ENCODE measurements around the gene MBD6. TPM values are rescaled to one million over a fixed set of nuclear protein-coding genes. Genes with fewer than 3 reads are reported as not detected.

MBD6 gene
- total RNA-seq, 1 donor from 2014 or later = 85.8 TPM

GRCh38 chr12:57571926-57572762, 49.5 kb downstream of the MBD6 start:
- no peaks in the 10 kb centered on the region for H3K36me3 ChIP-seq
- no peaks in the 10 kb centered on the region for H3K9me3 ChIP-seq
- no peaks in the 10 kb centered on the region for H3K27me3 ChIP-seq
- TF ChIP-seq, protein P1, sequence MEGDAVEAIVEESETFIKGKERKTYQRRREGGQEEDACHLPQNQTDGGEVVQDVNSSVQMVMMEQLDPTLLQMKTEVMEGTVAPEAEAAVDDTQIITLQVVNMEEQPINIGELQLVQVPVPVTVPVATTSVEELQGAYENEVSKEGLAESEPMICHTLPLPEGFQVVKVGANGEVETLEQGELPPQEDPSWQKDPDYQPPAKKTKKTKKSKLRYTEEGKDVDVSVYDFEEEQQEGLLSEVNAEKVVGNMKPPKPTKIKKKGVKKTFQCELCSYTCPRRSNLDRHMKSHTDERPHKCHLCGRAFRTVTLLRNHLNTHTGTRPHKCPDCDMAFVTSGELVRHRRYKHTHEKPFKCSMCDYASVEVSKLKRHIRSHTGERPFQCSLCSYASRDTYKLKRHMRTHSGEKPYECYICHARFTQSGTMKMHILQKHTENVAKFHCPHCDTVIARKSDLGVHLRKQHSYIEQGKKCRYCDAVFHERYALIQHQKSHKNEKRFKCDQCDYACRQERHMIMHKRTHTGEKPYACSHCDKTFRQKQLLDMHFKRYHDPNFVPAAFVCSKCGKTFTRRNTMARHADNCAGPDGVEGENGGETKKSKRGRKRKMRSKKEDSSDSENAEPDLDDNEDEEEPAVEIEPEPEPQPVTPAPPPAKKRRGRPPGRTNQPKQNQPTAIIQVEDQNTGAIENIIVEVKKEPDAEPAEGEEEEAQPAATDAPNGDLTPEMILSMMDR (IDR thresholded peaks at IDR 0.05) = no peak
- intact Hi-C loops (cut with DNase I) = no loop called here
- no peak overlapping the region for H3K27ac ChIP-seq
- ATAC-seq (no peak), DNase-seq (no peak)
- no peak overlapping the region for H3K4me3 ChIP-seq
- H3K4me1 ChIP-seq = no peaks in the 10 kb centered on the region

DNA sequence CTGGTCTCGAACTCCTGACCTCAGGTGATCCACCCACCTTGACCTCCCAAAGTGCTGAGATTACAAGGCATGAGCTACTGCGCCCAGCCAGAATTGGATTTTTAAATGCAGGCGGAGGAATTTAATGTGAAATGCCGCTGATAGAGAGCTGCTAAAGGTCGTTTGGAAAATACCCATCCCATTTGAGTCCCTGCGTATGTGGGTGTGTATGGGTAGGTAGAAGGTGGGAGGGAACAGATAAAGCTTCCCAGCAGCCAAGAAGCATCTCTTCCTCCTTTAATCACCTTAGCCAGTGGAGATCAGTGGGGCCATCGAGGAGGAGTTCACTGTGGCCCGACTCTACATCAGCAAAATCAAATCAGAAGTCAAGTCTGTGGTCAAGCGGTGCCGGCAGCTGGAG, 52.2 kb downstream of the MBD6 start:
- H3K4me3 ChIP-seq = no peak overlapping the region
- H3K9me3 ChIP-seq = no peaks in the 10 kb centered on the region
- no peaks in the 10 kb centered on the region for H3K4me1 ChIP-seq
- TF ChIP-seq, protein P1 (IDR thresholded peaks at IDR 0.05) = no peak
- H3K27ac ChIP-seq = no peak overlapping the region
- intact Hi-C loops (cut with DNase I) = no loop called here
- no peak for ATAC-seq
- no peak for DNase-seq
- no peaks in the 10 kb centered on the region for H3K36me3 ChIP-seq
- H3K27me3 ChIP-seq = no peaks in the 10 kb centered on the region

- intact Hi-C loops (cut with DNase I) = no loop called here
- H3K27ac ChIP-seq = no peak overlapping the region
- no peaks in the 10 kb centered on the region for H3K4me1 ChIP-seq
- H3K27me3 ChIP-seq = no peaks in the 10 kb centered on the region
- no peak for DNase-seq
- H3K4me3 ChIP-seq = no peak overlapping the region
- no peak for ATAC-seq
- no peaks in the 10 kb centered on the region for H3K36me3 ChIP-seq
- TF ChIP-seq, protein P1 (IDR thresholded peaks at IDR 0.05) = no peak
- no peaks in the 10 kb centered on the region for H3K9me3 ChIP-seq
These were observed 53.4 kb downstream of the MBD6 start for GRCh38 chr12:57575771-57576612.

- intact Hi-C loops (cut with DNase I) = no loop called here
- Histone ChIP-seq H3K4me1 (no peaks in the 10 kb centered on the region), H3K27ac (no peak overlapping the region), H3K27me3 (no peaks in the 10 kb centered on the region), H3K36me3 (no peaks in the 10 kb centered on the region), H3K9me3 (no peaks in the 10 kb centered on the region), H3K4me3 (no peak overlapping the region)
- TF ChIP-seq, protein P1 (IDR thresholded peaks at IDR 0.05) = no peak
- ATAC-seq (no peak), DNase-seq (no peak)
These were observed 54.1 kb downstream of the MBD6 start for GRCh38 chr12:57576613-57577160.

- no peak overlapping the region for H3K4me3 ChIP-seq
- TF ChIP-seq, protein P1 (IDR thresholded peaks at IDR 0.05) = no peak
- DNase-seq = no peak
- no peak for ATAC-seq
- H3K4me1 ChIP-seq = no peaks in the 10 kb centered on the region
- H3K9me3 ChIP-seq = no peaks in the 10 kb centered on the region
- intact Hi-C loops (cut with DNase I) = no loop called here
- no peak overlapping the region for H3K27ac ChIP-seq
- H3K36me3 ChIP-seq = no peaks in the 10 kb centered on the region
- H3K27me3 ChIP-seq = no peaks in the 10 kb centered on the region
These were observed 55.5 kb downstream of the MBD6 start for GRCh38 chr12:57577981-57578758.

Measured in upper lobe of right lung (tissue), 1 donor.